ENCODE data around the gene MAPK9. TPM values are rescaled to one million over a fixed set of nuclear protein-coding genes. Genes with fewer than 3 reads are reported as not detected.

MAPK9 gene
- total RNA-seq, 4 donors from 2014 or later = 17.6 to 21.8 (median 19.5) TPM

DNA sequence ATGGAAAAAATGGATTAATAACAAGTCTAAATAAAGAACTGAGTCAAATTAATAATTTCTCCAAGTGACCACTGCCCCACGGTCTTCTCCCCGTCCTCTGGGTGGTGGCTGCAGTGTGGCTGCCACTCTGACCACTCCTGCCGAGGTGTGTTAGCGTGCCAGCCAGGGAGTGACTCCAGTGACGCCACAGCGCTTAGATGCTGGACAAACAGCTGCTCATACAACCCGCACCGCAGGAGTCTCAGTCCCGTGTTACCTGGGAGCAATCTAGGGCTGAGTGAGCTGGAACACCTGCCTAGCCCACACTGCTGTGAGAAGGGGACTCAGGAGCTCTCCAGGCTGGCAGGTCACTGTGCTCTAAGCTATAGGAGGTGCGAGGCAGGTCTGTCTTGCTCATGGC, 10.2 kb downstream of the MAPK9 start:
- no peak for DNase-seq (ENCODE audit: low spot score in 2 of 2)
- H3K4me1 ChIP-seq = no peaks in the 10 kb centered on the region
- no peaks in the 10 kb centered on the region for H3K9me3 ChIP-seq
- H3K4me3 ChIP-seq = no peak overlapping the region
- TF ChIP-seq CTCF (IDR thresholded peaks at IDR 0.05) (no peak), POLR2A (IDR thresholded peaks at IDR 0.05) (no peak), POLR2AphosphoS5 (IDR thresholded peaks at IDR 0.05) (no peak), EP300 (IDR thresholded peaks at IDR 0.05) (no peak)
- 97% methylated on average over 5 of the region's 10 CpGs for WGBS
- H3K27me3 ChIP-seq = no peaks in the 10 kb centered on the region
- H3K27ac ChIP-seq = no peak overlapping the region
- peaks cover 71% of the 10 kb centered on the region for H3K36me3 ChIP-seq

DNA sequence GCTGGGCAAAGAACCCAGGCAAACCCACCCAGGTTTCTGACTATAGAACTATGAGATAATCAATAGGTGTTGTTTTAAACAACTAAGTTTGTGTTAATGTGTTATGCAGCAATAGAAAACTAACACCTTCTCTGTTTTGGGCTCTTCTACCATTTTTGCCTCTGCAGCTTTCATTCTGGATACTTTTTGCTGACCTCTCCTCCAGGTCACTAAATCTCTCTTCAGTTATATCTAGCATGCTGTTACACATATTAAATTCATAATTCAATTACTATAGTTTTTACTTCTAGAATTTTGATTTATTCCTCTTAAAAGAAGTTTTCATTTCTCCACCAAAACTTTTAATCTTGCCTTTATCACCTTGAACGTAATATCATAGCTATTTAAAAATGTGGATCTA, 17.2 kb downstream of the MAPK9 start:
- Histone ChIP-seq H3K27me3 (no peaks in the 10 kb centered on the region), H3K36me3 (peaks cover 56% of the 10 kb centered on the region), H3K4me1 (no peaks in the 10 kb centered on the region), H3K4me3 (no peak overlapping the region), H3K9me3 (peaks cover 12% of the 10 kb centered on the region), H3K27ac (no peak overlapping the region)
- DNase-seq (ENCODE audit: low spot score in 2 of 2) = no peak
- no peak for TF ChIP-seq EP300 (IDR thresholded peaks at IDR 0.05)
- no peak for TF ChIP-seq CTCF (IDR thresholded peaks at IDR 0.05)
- TF ChIP-seq POLR2AphosphoS5 (IDR thresholded peaks at IDR 0.05) = no peak
- TF ChIP-seq POLR2A (IDR thresholded peaks at IDR 0.05) = no peak
- 92% methylated on average over 1 of the region's 1 CpG for WGBS

- H3K27me3 ChIP-seq = no peaks in the 10 kb centered on the region
- no peak for DNase-seq (ENCODE audit: low spot score in 2 of 2)
- peaks cover 16% of the 10 kb centered on the region for H3K9me3 ChIP-seq
- WGBS = 84% methylated on average over 7 of the region's 7 CpGs
- H3K4me3 ChIP-seq = no peak overlapping the region
- no peak overlapping the region for H3K27ac ChIP-seq
- no peaks in the 10 kb centered on the region for H3K4me1 ChIP-seq
- TF ChIP-seq CTCF (IDR thresholded peaks at IDR 0.05) (no peak), POLR2A (IDR thresholded peaks at IDR 0.05) (no peak), POLR2AphosphoS5 (IDR thresholded peaks at IDR 0.05) (no peak), EP300 (IDR thresholded peaks at IDR 0.05) (no peak)
- H3K36me3 ChIP-seq = peaks cover 55% of the 10 kb centered on the region
Observed at GRCh38 chr5:180271221-180271620, 20.7 kb downstream of the MAPK9 start.

GRCh38 chr5:180259260-180259611, 32.6 kb downstream of the MAPK9 start:
- TF ChIP-seq POLR2A (IDR thresholded peaks at IDR 0.05) (no peak), EP300 (IDR thresholded peaks at IDR 0.05) (no peak), CTCF (IDR thresholded peaks at IDR 0.05) (no peak), POLR2AphosphoS5 (IDR thresholded peaks at IDR 0.05) (no peak)
- H3K36me3 ChIP-seq = peaks cover 98% of the 10 kb centered on the region
- WGBS = 75% methylated on average over 3 of the region's 3 CpGs
- no peaks in the 10 kb centered on the region for H3K4me1 ChIP-seq
- no peak overlapping the region for H3K27ac ChIP-seq
- H3K9me3 ChIP-seq = peaks cover 63% of the 10 kb centered on the region
- no peak overlapping the region for H3K4me3 ChIP-seq
- DNase-seq (ENCODE audit: low spot score in 2 of 2) = no peak
- no peaks in the 10 kb centered on the region for H3K27me3 ChIP-seq

- Histone ChIP-seq H3K9me3 (peaks cover 56% of the 10 kb centered on the region), H3K27ac (no peak overlapping the region), H3K4me3 (no peak overlapping the region), H3K36me3 (peaks cover 98% of the 10 kb centered on the region), H3K27me3 (no peaks in the 10 kb centered on the region), H3K4me1 (no peaks in the 10 kb centered on the region)
- TF ChIP-seq CTCF (IDR thresholded peaks at IDR 0.05) (no peak), POLR2AphosphoS5 (IDR thresholded peaks at IDR 0.05) (no peak), EP300 (IDR thresholded peaks at IDR 0.05) (no peak), POLR2A (IDR thresholded peaks at IDR 0.05) (no peak)
- DNase-seq (ENCODE audit: low spot score in 2 of 2) = no peak
- 96% methylated on average over 11 of the region's 24 CpGs for WGBS
Observed at GRCh38 chr5:180253036-180253824, 38.7 kb downstream of the MAPK9 start.

Data from suprapubic skin (tissue), 4 donors.